Measurements from ENCODE around the gene PMS1.
"Not testable (repeated sequence)": the region's sequence is repeated elsewhere in the genome, so short reads cannot be mapped to it uniquely, and the experiment has no call there.

The PMS1 gene

GRCh38 chr2:189783927-189784867 lies at the start of gene PMS1, which contains the start of gene ORMDL1:
Gene PMS1, plus strand, starts transcription at chr2:189784450. Its CDS starts 7,360 bp downstream, at chr2:189791810.
Gene ORMDL1, minus strand, starts transcription at chr2:189784339. Its CDS starts 1,744 bp downstream, at chr2:189782595.
- DNase-seq = peak; percentile 90

- DNase-seq = peak; percentile 2
These were observed 33.1 kb upstream of the PMS1 start for GRCh38 chr2:189751080-189751658.

- DNase-seq = no peak
These were observed 27.8 kb upstream of the PMS1 start for GRCh38 chr2:189756311-189756952.

GRCh38 chr2:189760154-189760553 lies 24.1 kb upstream of the PMS1 start:
- not testable (repeated sequence) for DNase-seq

GRCh38 chr2:189762229-189762550 lies 22.1 kb upstream of the PMS1 start:
- no peak for DNase-seq

GRCh38 chr2:189762551-189763298 lies 21.5 kb upstream of the PMS1 start, which contains the start of gene OSGEPL1:
Gene OSGEPL1, minus strand, starts transcription at chr2:189762792. Its CDS starts 1,152 bp downstream, at chr2:189761640.
- peak; percentile 98 for DNase-seq

GRCh38 chr2:189763908-189764661 lies 20.2 kb upstream of the PMS1 start:
- peak; percentile 34 for DNase-seq

GRCh38 chr2:189770590-189771322 lies 13.5 kb upstream of the PMS1 start:
- DNase-seq = no peak

GRCh38 chr2:189772212-189772611 lies 12.0 kb upstream of the PMS1 start:
- DNase-seq = no peak

GRCh38 chr2:189782221-189782671 lies 2.0 kb upstream of the PMS1 start:
- no peak for DNase-seq

- DNase-seq = peak; percentile 43
These were observed 761 bp upstream of the PMS1 start for GRCh38 chr2:189783451-189783926.

- DNase-seq = no peak
These were observed 7.2 kb downstream of the PMS1 start for GRCh38 chr2:189791338-189792042.

- no peak for DNase-seq
These were observed 10.1 kb downstream of the PMS1 start for GRCh38 chr2:189794310-189794709.

- no peak for DNase-seq
These were observed 13.7 kb downstream of the PMS1 start for GRCh38 chr2:189797902-189798301.

GRCh38 chr2:189798312-189799029 lies 14.2 kb downstream of the PMS1 start:
- peak; percentile 27 for DNase-seq

- no peak for DNase-seq
These were observed 14.7 kb downstream of the PMS1 start for GRCh38 chr2:189799030-189799331.

GRCh38 chr2:189799531-189799930 lies 15.3 kb downstream of the PMS1 start:
- no peak for DNase-seq

GRCh38 chr2:189802396-189802912 lies 18.2 kb downstream of the PMS1 start:
- DNase-seq = no peak

- no peak for DNase-seq
These were observed 19.2 kb downstream of the PMS1 start for GRCh38 chr2:189803431-189803830.

Data from NCI-H2171 treated with DMSO at 0.1 percent for 48 hours (cell line).